HepG2 (cell line): Measurements from ENCODE around the gene GARS1.

ENCODE experiments used
- ESRRA ChIP-seq: sonication (generic); formaldehyde crosslinking; IDR thresholded peaks from 2 replicates; pipeline ENCODE4 v1.5.1; 2020; ENCODE audit warnings: mild to moderate bottlenecking, low read depth, missing genetic modification reagents
- KLF6 ChIP-seq: IDR thresholded peaks from 2 replicates; pipeline ENCODE4 v1.8.0; 2016; ENCODE audit warnings: missing biosample characterization, missing genetic modification reagents
- NONO ChIP-seq, 2 experiments: fragments of 450-650 bp in 1 of 2; sonication (generic) in 1 of 2; formaldehyde crosslinking in 1 of 2; IDR thresholded peaks in 1 of 2; conservative IDR thresholded peaks in 1 of 2; 2 replicates each; pipeline versions ENCODE4 v1.6.1 to v1.8.0; 2017 to 2022; ENCODE audit warnings: mild to moderate bottlenecking in 1 of 2, missing genetic modification reagents in 1 of 2, moderate library complexity in 1 of 2
- RBM39 ChIP-seq: fragments of 200-400 bp; formaldehyde crosslinking; IDR thresholded peaks from one replicate; pipeline ENCODE4 v1.6.1; 2018; ENCODE audit warnings: antibody characterized with exemption, mild to moderate bottlenecking, low read depth, low read length; ENCODE audit not compliant: poor library complexity, severe bottlenecking
- SETDB1 ChIP-seq: sonication (generic); formaldehyde crosslinking; IDR thresholded peaks from 2 replicates; pipeline ENCODE4 v1.5.1; 2020; ENCODE audit warnings: missing genetic modification reagents, mild to moderate bottlenecking, borderline replicate concordance
- ZNF121 ChIP-seq: sonication (generic); formaldehyde crosslinking; IDR thresholded peaks from 2 replicates; pipeline ENCODE4 v1.5.0; 2020; ENCODE audit warnings: mild to moderate bottlenecking, missing genetic modification reagents
- ZNF224 ChIP-seq: sonication (generic); formaldehyde crosslinking; IDR thresholded peaks from 2 replicates; pipeline ENCODE4 v1.5.0; 2020; ENCODE audit warnings: mild to moderate bottlenecking, missing genetic modification reagents
- ZNF235 ChIP-seq: sonication (generic); formaldehyde crosslinking; IDR thresholded peaks from 2 replicates; pipeline ENCODE4 v1.8.1; 2023; ENCODE audit warnings: mild to moderate bottlenecking, missing genetic modification reagents, borderline replicate concordance
- ZZZ3 ChIP-seq: sonication (generic); formaldehyde crosslinking; IDR thresholded peaks from 2 replicates; pipeline ENCODE4 v1.4.0; 2020; ENCODE audit warnings: missing genetic modification reagents, mild to moderate bottlenecking, borderline replicate concordance
- TF ChIP-seq, protein P1 (sequence below): sonication (generic); formaldehyde crosslinking; IDR thresholded peaks from 2 replicates; pipeline ENCODE4 v1.5.0; 2020; ENCODE audit warnings: mild to moderate bottlenecking, missing genetic modification reagents, moderate library complexity

DNA sequence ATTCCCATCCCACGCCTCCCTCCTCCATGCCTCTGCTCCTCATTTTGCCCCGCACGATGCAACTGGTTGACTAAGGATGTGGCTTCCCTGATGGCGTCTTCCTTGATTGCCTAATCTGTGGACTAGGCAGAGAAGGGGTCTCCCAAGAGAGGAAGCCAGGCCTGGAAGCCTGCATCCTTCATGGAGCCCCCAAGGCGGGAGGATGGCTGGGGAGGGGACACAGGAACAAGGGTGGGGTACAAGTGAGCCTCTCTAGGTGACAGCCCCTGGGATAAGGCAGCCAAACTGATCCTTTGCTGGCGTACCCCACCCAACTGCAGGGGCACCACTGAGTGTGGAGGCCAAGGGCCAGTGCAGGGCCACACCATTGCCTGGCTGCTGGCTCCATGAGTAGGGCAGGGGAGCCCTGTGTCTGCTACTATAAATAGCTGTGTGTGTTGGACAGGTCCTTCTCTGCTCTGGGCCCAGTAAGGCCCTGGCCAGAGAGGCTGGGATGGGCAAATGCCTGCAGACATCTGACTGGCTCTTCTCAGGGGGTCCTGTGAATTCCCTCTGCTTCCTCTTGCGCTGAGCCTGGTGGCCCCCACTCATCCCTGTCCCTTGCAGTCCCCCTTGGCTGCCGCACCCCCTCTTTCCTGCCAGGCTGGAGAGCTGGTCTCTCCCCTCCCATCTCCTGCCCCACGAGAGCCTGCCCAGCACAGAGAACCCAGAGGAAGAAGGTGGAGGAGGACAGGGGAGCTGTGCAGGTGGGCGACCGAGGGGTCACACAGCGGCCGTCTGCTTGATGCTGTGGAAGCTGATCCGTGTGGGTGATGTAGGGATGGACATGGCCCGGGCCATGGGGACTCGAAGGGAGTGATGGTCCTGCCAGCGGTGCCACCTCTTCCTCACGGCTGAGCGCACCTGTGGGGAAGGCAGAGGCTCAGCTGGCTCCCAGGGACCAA is 58.3 kb downstream of the GARS1 start:
- TF ChIP-seq ZZZ3 (CRISPR knock-in tag) (no peak), RBM39 (no peak), KLF6 (no peak), NONO (IDR thresholded peaks at IDR 0.05) (no peak), NONO (CRISPR knock-in tag; conservative IDR thresholded peaks at IDR 0.05) (no peak), SETDB1 (CRISPR knock-in tag) (no peak), ESRRA (CRISPR knock-in tag) (no peak), ZNF235 (CRISPR knock-in tag) (no peak), ZNF121 (CRISPR knock-in tag) (no peak), ZNF224 (CRISPR knock-in tag) (no peak)
- TF ChIP-seq, protein P1, sequence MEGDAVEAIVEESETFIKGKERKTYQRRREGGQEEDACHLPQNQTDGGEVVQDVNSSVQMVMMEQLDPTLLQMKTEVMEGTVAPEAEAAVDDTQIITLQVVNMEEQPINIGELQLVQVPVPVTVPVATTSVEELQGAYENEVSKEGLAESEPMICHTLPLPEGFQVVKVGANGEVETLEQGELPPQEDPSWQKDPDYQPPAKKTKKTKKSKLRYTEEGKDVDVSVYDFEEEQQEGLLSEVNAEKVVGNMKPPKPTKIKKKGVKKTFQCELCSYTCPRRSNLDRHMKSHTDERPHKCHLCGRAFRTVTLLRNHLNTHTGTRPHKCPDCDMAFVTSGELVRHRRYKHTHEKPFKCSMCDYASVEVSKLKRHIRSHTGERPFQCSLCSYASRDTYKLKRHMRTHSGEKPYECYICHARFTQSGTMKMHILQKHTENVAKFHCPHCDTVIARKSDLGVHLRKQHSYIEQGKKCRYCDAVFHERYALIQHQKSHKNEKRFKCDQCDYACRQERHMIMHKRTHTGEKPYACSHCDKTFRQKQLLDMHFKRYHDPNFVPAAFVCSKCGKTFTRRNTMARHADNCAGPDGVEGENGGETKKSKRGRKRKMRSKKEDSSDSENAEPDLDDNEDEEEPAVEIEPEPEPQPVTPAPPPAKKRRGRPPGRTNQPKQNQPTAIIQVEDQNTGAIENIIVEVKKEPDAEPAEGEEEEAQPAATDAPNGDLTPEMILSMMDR = no peak
